Heart right ventricle (tissue), 16 donors: ENCODE measurements around the gene TMEM212. TPM values are rescaled to one million over a fixed set of nuclear protein-coding genes. Genes with fewer than 3 reads are reported as not detected.

Experiments
- ATAC-seq, 8 donors: fragments of 200-7000 bp; cut with Tn5 transposase; one replicate each; pipeline ENCODE4 v1.9.1; 2020; ENCODE audit warnings: mild to moderate bottlenecking in 8 of 8, moderate library complexity in 8 of 8, moderate number of reproducible peaks in 1 of 8
- DNase-seq, 2 donors: peaks; one replicate each; pipeline ENCODE4 v3.0.0-alpha.2; 2020
- H3K27ac ChIP-seq, 10 donors: fragments of 200-600 bp; sonication (generic) in 2 of 10; one replicate each; pipeline versions ENCODE4 v1.5.0 to v1.8.0; 2020 to 2022; ENCODE audit warnings: mild to moderate bottlenecking in 3 of 10
- H3K27me3 ChIP-seq, 7 donors: fragments of 200-600 bp; one replicate each; pipeline ENCODE4 v1.8.0; 2021 to 2022; ENCODE audit warnings: mild to moderate bottlenecking in 2 of 7
- H3K36me3 ChIP-seq, 9 donors: fragments of 200-600 bp; sonication (generic) in 1 of 9; one replicate each; pipeline versions ENCODE4 v1.5.0 to v1.8.0; 2020 to 2022; ENCODE audit warnings: mild to moderate bottlenecking in 2 of 9
- H3K4me1 ChIP-seq, 9 donors: fragments of 200-600 bp; sonication (generic) in 1 of 9; one replicate each; pipeline versions ENCODE4 v1.5.0 to v1.8.0; 2020 to 2022; ENCODE audit warnings: mild to moderate bottlenecking in 4 of 9
- H3K4me3 ChIP-seq, 10 donors: fragments of 200-600 bp; sonication (generic) in 2 of 10; one replicate each; pipeline versions ENCODE4 v1.5.0 to v1.8.0; 2020 to 2022; ENCODE audit warnings: mild to moderate bottlenecking in 7 of 10, moderate library complexity in 2 of 10
- H3K9me3 ChIP-seq, 11 donors: fragments of 200-600 bp in 10 of 11; sonication (generic) in 2 of 11; one replicate each; pipeline versions ENCODE4 v1.5.0 to v1.8.0; 2013 to 2022; ENCODE audit warnings: mild to moderate bottlenecking in 2 of 11, control low read depth in 1 of 11, moderate library complexity in 1 of 11
- CTCF ChIP-seq, 9 donors: fragments of 200-600 bp; sonication (generic) in 2 of 9; IDR thresholded peaks; one replicate each; pipeline versions ENCODE4 v1.5.0 to v1.8.0; 2021 to 2022; ENCODE audit warnings: antibody characterized with exemption in 9 of 9, mild to moderate bottlenecking in 5 of 9, moderate library complexity in 1 of 9
- WGBS, 2 donors: extraction: QIAGEN DNeasy Blood & Tissue Kit; methylation state at CpG; one replicate each; pipeline ENCODE4 v1.1.7; 2013; ENCODE audit warnings: inconsistent platforms in 1 of 2; 5-methylcytosine and 5-hydroxymethylcytosine counted together
- intact Hi-C, 10 donors: fragments of 100-400 bp; cut with DNase I; formaldehyde crosslinking; loops; one replicate each; pipeline versions ENCODE4 v1.11.1 to v1.14.2; 2022
- polyA plus RNA-seq, 2 donors: library from polyadenylated mRNA; stranded (reverse); fragments of 200-250 nt; gene quantifications; one replicate each; pipeline ENCODE4 v1.2.3, GENCODE V29; 2013
- total RNA-seq, 10 donors: library from RNA; stranded (reverse); fragmentation: NEBNext Ultra II Directional in 3 of 10; extraction: Animal tissue kit (Norgen Biotek cat#: 25700) in 3 of 10; gene quantifications; one replicate each; pipeline versions ENCODE4 v1.2.1 to v1.2.4, GENCODE V29; 2021 to 2023
- donor health status: Arrhythmogenic right ventricular cardiomyopathy.
- donor health status: ischemic (EF 13 %, LVEDD 7.1; RV severe dilation, severe dysfunction).
- donor health status: healthy with polysubstance abuse.
- donor health status: DM: no; HTN: yes; CAD: no.
- donor health status: DM: no; HTN: no; CAD: no.
- donor health status: ischemic (EF 25% LVEDD 6.9; RV normal size, moderate dysfunction).
- donor health status: ischemic (EF 25% LVEDD 5.7; RV mildly dilated, moderate dysfunction).
- donor health status: healthy.
- donor health status: DM: yes; HTN: yes; CAD: no.
- donor health status: Ischemic cardiomyopathy.
- donor health status: ischemic (EF 35%, LVEDD 5.7; RV mildly dilated, moderate dysfunction).
- donor health status: nonischemic (EF 11% LVEDD 7.7; RV severe dilation, severe dysfunction).
- donor health status: DM: yes; HTN: yes; CAD: no.
- donor health status: PGD.
- donor health status: ischemic (EF 29% LVEDD 5.4; RV normal size, mild dysfunction).
- donor health status: nonischemic (EF 23%, LVEDD 6.1; RV moderate dilation, normal function).

The TMEM212 gene
- total and polyA plus RNA-seq, 12 donors, result not detected

GRCh38 chr3:171811295-171811912, 31.7 kb upstream of the TMEM212 start:
- DNase-seq (peak in 1 of 2 donors; percentile 53), ATAC-seq (peak in 7 of 8 donors; percentile 5 to 50 (median 28))
- intact Hi-C loops, result loop anchor here in 2 of 10 donors (2.0 to 5.0 kb wide), 3 partner anchors 21 to 226 kb away; partner anchors contain the start of gene FNDC3B (in 1 of the 2)
- H3K27ac ChIP-seq, result peak overlapping the region in 8 of 10 donors; percentile 80 to 94 (median 92)
- 60 to 70% methylated on average over 4 of the region's 4 CpGs for WGBS, 2 donors
- H3K27me3 ChIP-seq, result no peaks in the 10 kb centered on the region
- peaks cover 0 to 5% (median 0%) of the 10 kb centered on the region in 11 donors for H3K9me3 ChIP-seq
- peak overlapping the region in 3 of 10 donors; percentile 61 to 71 (median 69) for H3K4me3 ChIP-seq
- no peak for TF ChIP-seq CTCF (IDR thresholded peaks at IDR 0.05)
- no peaks in the 10 kb centered on the region for H3K36me3 ChIP-seq
- H3K4me1 ChIP-seq, result peaks cover 0 to 59% (median 19%) of the 10 kb centered on the region in 9 donors

GRCh38 chr3:171811913-171812335, 31.2 kb upstream of the TMEM212 start:
- peaks cover 0 to 5% (median 0%) of the 10 kb centered on the region in 11 donors for H3K9me3 ChIP-seq
- no peaks in the 10 kb centered on the region for H3K36me3 ChIP-seq
- WGBS, 2 donors, result 95 to 97% methylated on average over 9 of the region's 9 CpGs
- no peaks in the 10 kb centered on the region for H3K27me3 ChIP-seq
- DNase-seq (no peak), ATAC-seq (no peak)
- intact Hi-C loops, result loop anchor here in 2 of 10 donors (2.0 to 5.0 kb wide), 3 partner anchors 21 to 225 kb away; partner anchors contain the start of gene FNDC3B (in 1 of the 2)
- no peak overlapping the region for H3K4me3 ChIP-seq
- H3K27ac ChIP-seq, result peak overlapping the region in 7 of 10 donors; percentile 90 to 94 (median 92)
- TF ChIP-seq CTCF (IDR thresholded peaks at IDR 0.05), result no peak
- peaks cover 0 to 54% (median 16%) of the 10 kb centered on the region in 9 donors for H3K4me1 ChIP-seq

- DNase-seq (no peak), ATAC-seq (no peak)
- Histone ChIP-seq H3K27me3 (no peaks in the 10 kb centered on the region), H3K36me3 (no peaks in the 10 kb centered on the region), H3K4me3 (no peak overlapping the region), H3K27ac (peak overlapping the region in 2 of 10 donors; percentile 90 to 93), H3K9me3 (peaks cover 0 to 5% (median 0%) of the 10 kb centered on the region in 11 donors), H3K4me1 (peaks cover 0 to 51% (median 15%) of the 10 kb centered on the region in 9 donors)
- no peak for TF ChIP-seq CTCF (IDR thresholded peaks at IDR 0.05)
- intact Hi-C loops, result loop anchor here in 1 of 10 donors (5.0 kb wide), 2 partner anchors 41 to 224 kb away; partner anchors contain the start of gene FNDC3B
- WGBS, 2 donors, result 94 to 95% methylated on average over 2 of the region's 2 CpGs
Measured at GRCh38 chr3:171812811-171813210, 30.3 kb upstream of the TMEM212 start.

GRCh38 chr3:171813278-171813896, 29.8 kb upstream of the TMEM212 start:
- H3K9me3 ChIP-seq, result peaks cover 0 to 9% (median 0%) of the 10 kb centered on the region in 11 donors
- peak overlapping the region in 4 of 10 donors; percentile 2 to 90 (median 34) for H3K27ac ChIP-seq
- H3K4me3 ChIP-seq, result no peak overlapping the region
- H3K27me3 ChIP-seq, result no peaks in the 10 kb centered on the region
- ATAC-seq, result no peak
- no peak for DNase-seq
- H3K36me3 ChIP-seq, result no peaks in the 10 kb centered on the region
- intact Hi-C loops, result loop anchor here in 1 of 10 donors (5.0 kb wide), 2 partner anchors 41 to 224 kb away; partner anchors contain the start of gene FNDC3B
- WGBS, 2 donors, result 93 to 98% methylated on average over 3 of the region's 3 CpGs
- H3K4me1 ChIP-seq, result peaks cover 0 to 51% (median 15%) of the 10 kb centered on the region in 9 donors
- TF ChIP-seq CTCF (IDR thresholded peaks at IDR 0.05), result no peak
